ENCODE data around the gene SERTAD2. TPM values are rescaled to one million over a fixed set of nuclear protein-coding genes. Genes with fewer than 3 reads are reported as not detected.

Gene SERTAD2
- polyA plus RNA-seq, 4 donors, result 24.0 to 31.1 (median 26.9) TPM

DNA sequence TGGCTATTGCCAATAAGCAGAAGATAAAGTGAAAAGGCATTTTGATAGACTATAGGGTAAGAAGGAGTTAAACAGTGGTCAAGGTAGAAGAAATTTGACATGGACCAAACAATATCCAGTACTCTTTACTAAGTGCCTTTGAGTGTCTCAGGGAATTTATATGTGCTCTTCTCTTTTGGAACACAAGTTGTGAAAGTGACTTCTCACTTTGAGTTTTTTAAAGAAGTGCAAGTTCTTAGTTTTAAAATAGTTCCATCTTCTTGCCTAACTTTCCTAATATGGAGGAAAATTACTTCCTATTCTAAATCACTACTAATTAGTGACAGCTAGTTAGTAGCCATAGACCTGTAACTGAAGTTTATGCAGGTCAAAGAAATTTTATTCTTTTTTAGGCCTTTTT lies 66.2 kb downstream of the SERTAD2 start:
- DNase-seq (ENCODE audit: low read depth in 4 of 4, low spot score in 3 of 4), result no peak

- no peak for DNase-seq (ENCODE audit: low read depth in 4 of 4, low spot score in 3 of 4)
Observed at GRCh38 chr2:64586883-64587481, 66.7 kb downstream of the SERTAD2 start.

GRCh38 chr2:64586054-64586453 lies 67.7 kb downstream of the SERTAD2 start:
- no peak for DNase-seq (ENCODE audit: low read depth in 4 of 4, low spot score in 3 of 4)

DNA sequence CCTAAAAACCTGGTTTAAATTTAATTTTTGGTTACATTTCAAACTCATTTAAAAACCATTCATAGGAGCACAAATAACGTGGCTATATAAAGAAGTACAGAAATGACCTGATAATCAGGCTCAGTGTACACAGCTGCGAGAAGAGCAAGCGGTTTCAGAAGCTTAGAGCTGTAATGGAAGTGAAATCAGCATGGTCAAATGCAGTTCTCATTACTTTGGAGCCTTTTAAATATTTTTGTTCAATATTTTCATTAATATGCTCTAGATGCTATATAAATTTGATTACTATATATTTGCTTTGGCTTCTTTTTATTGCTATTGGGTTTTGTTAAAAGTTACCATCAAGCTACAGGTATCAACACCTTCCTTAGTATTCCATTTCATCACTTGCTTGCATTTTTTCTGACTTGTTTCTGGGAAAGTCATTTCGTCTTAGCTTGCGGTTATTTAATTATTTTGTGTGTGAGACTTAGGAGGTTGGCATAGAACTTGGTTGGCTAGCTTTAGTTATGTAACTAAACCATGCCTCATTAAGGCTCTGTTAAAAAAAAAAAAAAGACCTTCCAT lies 70.9 kb downstream of the SERTAD2 start:
- no peak for DNase-seq (ENCODE audit: low read depth in 4 of 4, low spot score in 3 of 4)

DNA sequence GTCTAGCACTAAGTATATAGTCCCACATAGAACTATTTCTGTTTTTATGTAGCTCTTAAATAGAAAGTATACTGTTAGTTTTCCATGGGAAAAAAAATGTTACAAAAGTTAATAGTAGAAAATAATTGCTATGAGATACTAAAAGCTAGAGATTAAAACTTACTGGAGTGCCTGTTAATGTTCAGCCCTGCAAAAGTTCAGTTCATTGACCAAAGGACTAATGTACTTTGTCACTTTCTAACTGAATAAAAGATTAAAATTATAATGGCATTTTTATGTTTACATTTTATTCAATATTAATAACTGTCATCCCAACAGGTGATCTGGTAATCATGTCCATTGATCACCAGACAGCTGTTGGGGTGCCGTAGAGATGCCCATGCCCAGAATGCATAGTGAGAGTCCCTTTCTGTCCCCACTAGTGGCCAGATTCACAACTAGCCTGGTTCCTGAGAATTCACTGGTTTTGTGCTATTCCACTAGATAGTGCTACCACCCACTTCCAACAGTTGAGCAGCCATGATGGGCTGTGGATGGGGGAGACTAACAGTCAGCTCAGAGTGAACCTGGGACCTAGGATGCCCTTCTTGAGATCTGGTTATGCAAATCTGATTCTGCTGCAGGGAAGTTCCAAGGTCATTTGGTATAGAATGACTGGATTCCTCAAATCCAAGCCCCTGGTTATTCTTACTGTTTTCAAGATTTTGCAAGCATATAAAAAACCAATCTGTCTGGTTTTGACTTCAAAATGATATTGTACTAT lies 71.8 kb downstream of the SERTAD2 start:
- DNase-seq (ENCODE audit: low read depth in 4 of 4, low spot score in 3 of 4), result no peak

Other genes starting within 250 kb of the SERTAD2 start
- gene LGALSL, start 199.8 kb downstream of the SERTAD2 start, polyA plus RNA-seq (ENCODE audit: insufficient read length in 4 of 4), result 10 to 100 TPM; 34.2 to 44.5 (median 37.8) TPM
- 10 to 100 TPM; 30.5 to 78.5 (median 67.1) TPM for gene AFTPH, start 129.6 kb downstream of the SERTAD2 start, polyA plus RNA-seq (ENCODE audit: insufficient read length in 4 of 4)

Measured in left renal pelvis (tissue), 4 donors.